Panc1 (cell line): ENCODE data around the gene YWHAQ. TPM values are rescaled to one million over a fixed set of nuclear protein-coding genes. Genes with fewer than 3 reads are reported as not detected.

ENCODE experiments used
- ATAC-seq: fragments of 200-7000 bp; cut with Tn5 transposase; 2 replicates; pipeline ENCODE4 v1.9.1; 2020; ENCODE audit warnings: mild to moderate bottlenecking, moderate library complexity
- BruUV-seq: library from RNA; stranded (reverse); fragments of 400-500 nt; replicated peaks from 2 replicates; lab custom pipeline; 2021; lab: Mats Ljungman, UMichigan
- CTCF ChIA-PET: fragments of 300-600 bp; sonication (Branson Sonifier 250); formaldehyde crosslinking; loops from one replicate; lab custom pipeline; 2022; ENCODE audit warnings: antibody characterized with exemption; lab: Charles Lee
- POLR2A ChIA-PET: fragments of 300-600 bp; sonication (Branson Sonifier 250); formaldehyde crosslinking; loops from one replicate; lab custom pipeline; 2022; ENCODE audit warnings: antibody characterized with exemption; lab: Charles Lee
- DNase-seq: peaks from one replicate; pipeline ENCODE4 v3.0.0-alpha.2; 2010; ENCODE audit warnings: low read depth, low spot score
- H3K27ac ChIP-seq: 2 replicates; pipeline ENCODE4 v1.5.1; 2011; ENCODE audit warnings: mild to moderate bottlenecking, low read length, inconsistent platforms
- H3K27me3 ChIP-seq: fragments of 200-500 bp; sonication (Bioruptor generic); 2 replicates; pipeline ENCODE4 v1.6.0; 2014; ENCODE audit warnings: low read length, inconsistent platforms; ENCODE audit not compliant: control insufficient read depth, insufficient read depth
- H3K36me3 ChIP-seq: fragments of 200-500 bp; sonication (Bioruptor generic); 2 replicates; pipeline ENCODE4 v1.5.1; 2014; ENCODE audit warnings: inconsistent platforms, mild to moderate bottlenecking, low read length, moderate library complexity; ENCODE audit not compliant: control insufficient read depth, insufficient read depth
- H3K4me1 ChIP-seq: 2 replicates; pipeline ENCODE4 v1.5.1; 2011; ENCODE audit warnings: inconsistent platforms, mild to moderate bottlenecking, low read length, moderate library complexity; ENCODE audit not compliant: control insufficient read depth, insufficient read depth
- H3K4me3 ChIP-seq, 2 experiments: 2 replicates each; pipeline ENCODE4 v1.5.1; 2011 to 2012; ENCODE audit warnings: low read depth in 2 of 2, low read length in 2 of 2, mild to moderate bottlenecking in 2 of 2, inconsistent platforms in 1 of 2, moderate library complexity in 1 of 2
- H3K9me3 ChIP-seq: fragments of 200-500 bp; sonication (Bioruptor generic); 2 replicates; pipeline ENCODE4 v1.5.1; 2014; ENCODE audit warnings: low read depth, mild to moderate bottlenecking, inconsistent platforms, low read length, moderate library complexity; ENCODE audit not compliant: control insufficient read depth, insufficient read depth
- POLR2AphosphoS5 ChIP-seq: IDR thresholded peaks from 2 replicates; pipeline ENCODE4 v1.6.1; 2012; ENCODE audit warnings: mild to moderate bottlenecking, low read depth, low read length, moderate library complexity
- SIN3A ChIP-seq: IDR thresholded peaks from 2 replicates; pipeline ENCODE4 v1.6.1; 2012; ENCODE audit warnings: low read depth, mild to moderate bottlenecking, low read length, moderate library complexity, borderline replicate concordance; ENCODE audit not compliant: insufficient read depth
- TCF7L2 ChIP-seq: IDR thresholded peaks from 2 replicates; pipeline ENCODE4 v1.6.1; 2011; ENCODE audit warnings: mild to moderate bottlenecking, low read depth, low read length, inconsistent platforms
- in situ Hi-C: cut with HindIII; loops from 2 replicates; pipeline ENCODE4 v1.10.0; 2016; ENCODE audit warnings: low sequenced_read_pairs, low pct_unique_long_range_greater_than_20kb
- intact Hi-C: fragments of 100-400 bp; cut with micrococcal nuclease; formaldehyde crosslinking; loops from one replicate; pipeline ENCODE4 v1.10.0; 2022; ENCODE audit not compliant: unreplicated experiment
- total RNA-seq: library from RNA; stranded (reverse); gene quantifications from one replicate; pipeline ENCODE4 v1.2.1, GENCODE V29; 2021; ENCODE audit not compliant: unreplicated experiment
- TF ChIP-seq, protein P1 (sequence below), 2 experiments: IDR thresholded peaks; 2 replicates each; pipeline ENCODE4 v1.6.1; 2011 to 2012; ENCODE audit warnings: low read depth in 2 of 2, control low read depth in 1 of 2, low read length in 1 of 2, mild to moderate bottlenecking in 1 of 2, moderate library complexity in 1 of 2; ENCODE audit not compliant: insufficient read depth in 1 of 2
- TF ChIP-seq, protein P2 (sequence below): fragments of 450-650 bp; IDR thresholded peaks from 2 replicates; pipeline ENCODE4 v1.5.1; 2017; ENCODE audit warnings: mild to moderate bottlenecking

The YWHAQ gene
- total RNA-seq, 1 experiment from 2014 or later: 683 TPM

DNA sequence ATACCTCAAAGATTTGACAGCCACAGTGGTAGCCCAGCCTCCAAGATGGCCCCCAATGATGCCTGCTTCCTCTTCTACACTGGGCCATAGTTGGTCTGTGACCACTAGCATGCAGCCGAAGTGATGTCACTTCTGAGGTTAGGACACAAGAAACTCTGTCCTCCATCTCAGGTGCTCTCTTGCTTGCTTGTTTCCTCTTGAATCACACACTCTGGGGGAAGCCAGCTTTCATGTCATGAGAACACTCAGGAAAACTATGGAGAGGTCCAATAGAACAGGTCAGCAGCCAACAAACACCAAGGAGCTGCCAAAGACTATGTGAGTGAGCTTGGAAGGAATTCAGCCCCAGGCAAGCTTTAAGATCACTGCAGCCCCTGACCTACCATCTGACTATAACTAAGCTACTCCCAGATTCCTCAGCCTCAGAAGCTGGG lies 71.8 kb downstream of the YWHAQ start:
- Histone ChIP-seq H3K4me3 (peak overlapping the region; percentile 2 to 15; a peak in 3 of 4 replicates), H3K9me3 (no peaks in the 10 kb centered on the region), H3K27ac (peak overlapping the region; percentile 99), H3K27me3 (no peaks in the 10 kb centered on the region), H3K36me3 (peaks cover 4% of the 10 kb centered on the region; the same call in 1 of the 2 replicates), H3K4me1 (peaks cover 20% of the 10 kb centered on the region)
- intact Hi-C loops: loop anchor here (5.0 kb wide), 1 partner anchor 68 kb away; no protein-coding TSS in a partner anchor
- BruUV-seq: no TSS peak
- DNase-seq: peak; percentile 90
- TF ChIP-seq, protein P1, sequence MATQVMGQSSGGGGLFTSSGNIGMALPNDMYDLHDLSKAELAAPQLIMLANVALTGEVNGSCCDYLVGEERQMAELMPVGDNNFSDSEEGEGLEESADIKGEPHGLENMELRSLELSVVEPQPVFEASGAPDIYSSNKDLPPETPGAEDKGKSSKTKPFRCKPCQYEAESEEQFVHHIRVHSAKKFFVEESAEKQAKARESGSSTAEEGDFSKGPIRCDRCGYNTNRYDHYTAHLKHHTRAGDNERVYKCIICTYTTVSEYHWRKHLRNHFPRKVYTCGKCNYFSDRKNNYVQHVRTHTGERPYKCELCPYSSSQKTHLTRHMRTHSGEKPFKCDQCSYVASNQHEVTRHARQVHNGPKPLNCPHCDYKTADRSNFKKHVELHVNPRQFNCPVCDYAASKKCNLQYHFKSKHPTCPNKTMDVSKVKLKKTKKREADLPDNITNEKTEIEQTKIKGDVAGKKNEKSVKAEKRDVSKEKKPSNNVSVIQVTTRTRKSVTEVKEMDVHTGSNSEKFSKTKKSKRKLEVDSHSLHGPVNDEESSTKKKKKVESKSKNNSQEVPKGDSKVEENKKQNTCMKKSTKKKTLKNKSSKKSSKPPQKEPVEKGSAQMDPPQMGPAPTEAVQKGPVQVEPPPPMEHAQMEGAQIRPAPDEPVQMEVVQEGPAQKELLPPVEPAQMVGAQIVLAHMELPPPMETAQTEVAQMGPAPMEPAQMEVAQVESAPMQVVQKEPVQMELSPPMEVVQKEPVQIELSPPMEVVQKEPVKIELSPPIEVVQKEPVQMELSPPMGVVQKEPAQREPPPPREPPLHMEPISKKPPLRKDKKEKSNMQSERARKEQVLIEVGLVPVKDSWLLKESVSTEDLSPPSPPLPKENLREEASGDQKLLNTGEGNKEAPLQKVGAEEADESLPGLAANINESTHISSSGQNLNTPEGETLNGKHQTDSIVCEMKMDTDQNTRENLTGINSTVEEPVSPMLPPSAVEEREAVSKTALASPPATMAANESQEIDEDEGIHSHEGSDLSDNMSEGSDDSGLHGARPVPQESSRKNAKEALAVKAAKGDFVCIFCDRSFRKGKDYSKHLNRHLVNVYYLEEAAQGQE (IDR thresholded peaks at IDR 0.05; ENCODE audit: insufficient read depth in 1 of 2, low read depth in 2 of 2, low read length in 1 of 2): no peak
- TF ChIP-seq POLR2AphosphoS5 (peak; percentile 42; the same call in 1 of the 2 replicates), TCF7L2 (peak; percentile 76), SIN3A (no peak)
- TF ChIP-seq, protein P2, sequence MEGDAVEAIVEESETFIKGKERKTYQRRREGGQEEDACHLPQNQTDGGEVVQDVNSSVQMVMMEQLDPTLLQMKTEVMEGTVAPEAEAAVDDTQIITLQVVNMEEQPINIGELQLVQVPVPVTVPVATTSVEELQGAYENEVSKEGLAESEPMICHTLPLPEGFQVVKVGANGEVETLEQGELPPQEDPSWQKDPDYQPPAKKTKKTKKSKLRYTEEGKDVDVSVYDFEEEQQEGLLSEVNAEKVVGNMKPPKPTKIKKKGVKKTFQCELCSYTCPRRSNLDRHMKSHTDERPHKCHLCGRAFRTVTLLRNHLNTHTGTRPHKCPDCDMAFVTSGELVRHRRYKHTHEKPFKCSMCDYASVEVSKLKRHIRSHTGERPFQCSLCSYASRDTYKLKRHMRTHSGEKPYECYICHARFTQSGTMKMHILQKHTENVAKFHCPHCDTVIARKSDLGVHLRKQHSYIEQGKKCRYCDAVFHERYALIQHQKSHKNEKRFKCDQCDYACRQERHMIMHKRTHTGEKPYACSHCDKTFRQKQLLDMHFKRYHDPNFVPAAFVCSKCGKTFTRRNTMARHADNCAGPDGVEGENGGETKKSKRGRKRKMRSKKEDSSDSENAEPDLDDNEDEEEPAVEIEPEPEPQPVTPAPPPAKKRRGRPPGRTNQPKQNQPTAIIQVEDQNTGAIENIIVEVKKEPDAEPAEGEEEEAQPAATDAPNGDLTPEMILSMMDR: no peak
- in situ Hi-C loops: no loop called here
- peak; percentile 65 for ATAC-seq
- POLR2A ChIA-PET: interaction anchor here (0.7 kb wide), 1 partner anchor 42 kb away, joined by 3 read pairs; no protein-coding TSS in a partner anchor
- CTCF ChIA-PET: interaction anchor here (0.6 to 0.7 kb wide), 3 partner anchors 8 to 255 kb away, joined by 3 to 4 read pairs (median 4); no protein-coding TSS in a partner anchor

DNA sequence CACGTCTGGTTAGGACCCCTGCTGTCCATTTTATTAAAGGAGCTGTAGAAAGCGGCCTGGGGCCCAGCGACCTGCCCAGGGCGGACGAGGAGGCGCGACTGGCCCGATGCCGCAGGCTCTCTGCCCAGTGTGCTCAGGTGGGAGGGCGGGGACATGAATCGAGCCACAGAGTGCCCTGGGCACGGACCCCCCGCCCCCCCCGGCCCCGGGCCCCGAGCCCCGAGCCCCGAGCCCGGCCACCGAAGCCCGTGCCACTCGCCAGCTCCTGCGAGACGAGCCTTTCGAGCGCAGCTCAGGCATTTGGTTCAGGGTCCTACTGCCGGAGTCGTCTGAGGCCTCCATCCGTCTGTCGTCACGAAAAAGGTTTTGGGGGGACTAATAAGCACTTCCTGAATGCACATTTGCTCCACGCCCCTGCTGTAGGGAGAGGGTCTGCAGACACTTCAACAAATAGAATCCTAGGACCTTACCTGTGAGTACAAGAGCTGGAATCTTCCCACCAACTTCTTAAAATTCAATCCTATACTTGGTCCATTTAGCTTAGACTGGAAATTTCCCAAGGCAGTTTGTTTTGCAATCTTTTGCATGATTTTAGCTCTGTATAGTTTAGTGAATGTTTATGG lies 74.6 kb downstream of the YWHAQ start:
- in situ Hi-C loops: no loop called here
- Histone ChIP-seq H3K9me3 (no peaks in the 10 kb centered on the region), H3K4me1 (peaks cover 41% of the 10 kb centered on the region), H3K4me3 (peak overlapping the region; percentile 87 to 94), H3K27me3 (no peaks in the 10 kb centered on the region), H3K36me3 (peaks cover 4% of the 10 kb centered on the region; the same call in 1 of the 2 replicates), H3K27ac (peak overlapping the region; percentile 99)
- peak; percentile 67 for ATAC-seq
- POLR2A ChIA-PET: interaction anchor here (0.6 to 1.3 kb wide), 2 partner anchors 53 to 75 kb away, joined by 4 to 9 read pairs; partner anchors contain the start of gene YWHAQ
- TF ChIP-seq SIN3A (no peak), POLR2AphosphoS5 (no peak), TCF7L2 (no peak)
- TF ChIP-seq, protein P1 (IDR thresholded peaks at IDR 0.05; ENCODE audit: insufficient read depth in 1 of 2, low read depth in 2 of 2, low read length in 1 of 2): no peak
- TF ChIP-seq, protein P2: no peak
- no TSS peak for BruUV-seq
- intact Hi-C loops: loop anchor here (5.0 kb wide), 1 partner anchor 71 kb away; no protein-coding TSS in a partner anchor
- CTCF ChIA-PET: no interaction called here
- no peak for DNase-seq
